NCI-H82 treated with DMSO at 0.1 percent for 48 hours (cell line): ENCODE data around the gene ABAT.
A peak's percentile ranks its signal among the peaks of the same experiment; 100 is the strongest.

Experiments used
- DNase-seq: peaks from one replicate; lab custom pipeline; 2025; ENCODE audit not compliant: unreplicated experiment; lab: John Stamatoyannopoulos, UW

Gene ABAT

GRCh38 chr16:8674413-8675022 lies at the start of gene ABAT:
TSS of gene ABAT (plus strand) at chr16:8674617. CDS start at chr16:8735740, 61,123 bp downstream.
- DNase-seq: peak; percentile 33

GRCh38 chr16:8625491-8626087 lies 48.8 kb upstream of the ABAT start:
- DNase-seq: no peak

DNA sequence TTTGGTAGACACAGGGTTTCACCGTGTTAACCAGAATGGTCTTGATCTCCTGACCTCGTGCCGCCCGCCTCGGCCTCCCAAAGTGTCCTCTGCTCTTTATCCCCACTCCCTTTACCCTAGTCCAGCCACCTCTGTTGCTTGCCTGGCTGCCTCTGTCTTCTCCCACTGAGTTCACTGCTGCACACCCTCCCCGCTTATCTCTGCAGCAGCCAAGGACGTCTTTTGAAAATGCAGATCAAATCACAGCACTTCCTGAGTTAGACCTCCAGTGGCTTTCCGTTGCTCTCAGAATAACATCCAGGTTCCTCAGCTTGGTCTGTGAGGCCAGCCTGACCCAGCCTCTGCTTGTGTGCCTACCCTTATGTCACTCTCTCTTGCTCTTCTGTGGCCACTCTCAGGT lies 47.5 kb upstream of the ABAT start:
- no peak for DNase-seq

DNA sequence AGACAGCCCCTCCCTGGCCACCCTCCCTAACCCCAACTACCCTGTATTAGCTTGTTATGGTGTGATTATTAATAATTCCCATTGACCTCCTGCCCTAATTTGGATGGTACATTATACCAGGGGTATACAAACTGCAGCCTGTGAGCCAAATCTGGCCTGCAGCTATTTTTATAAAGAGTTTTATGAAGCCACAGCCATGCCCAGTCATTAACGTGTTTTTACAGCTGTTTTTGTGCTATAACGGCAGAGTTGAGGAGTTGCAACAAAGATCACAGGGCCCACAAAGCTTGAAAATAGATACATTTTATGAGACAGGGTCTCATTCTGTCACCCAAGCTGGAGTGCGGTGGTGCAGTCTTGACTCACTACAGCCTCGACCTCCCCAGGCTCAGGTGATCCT lies 47.0 kb upstream of the ABAT start:
- no peak for DNase-seq

DNA sequence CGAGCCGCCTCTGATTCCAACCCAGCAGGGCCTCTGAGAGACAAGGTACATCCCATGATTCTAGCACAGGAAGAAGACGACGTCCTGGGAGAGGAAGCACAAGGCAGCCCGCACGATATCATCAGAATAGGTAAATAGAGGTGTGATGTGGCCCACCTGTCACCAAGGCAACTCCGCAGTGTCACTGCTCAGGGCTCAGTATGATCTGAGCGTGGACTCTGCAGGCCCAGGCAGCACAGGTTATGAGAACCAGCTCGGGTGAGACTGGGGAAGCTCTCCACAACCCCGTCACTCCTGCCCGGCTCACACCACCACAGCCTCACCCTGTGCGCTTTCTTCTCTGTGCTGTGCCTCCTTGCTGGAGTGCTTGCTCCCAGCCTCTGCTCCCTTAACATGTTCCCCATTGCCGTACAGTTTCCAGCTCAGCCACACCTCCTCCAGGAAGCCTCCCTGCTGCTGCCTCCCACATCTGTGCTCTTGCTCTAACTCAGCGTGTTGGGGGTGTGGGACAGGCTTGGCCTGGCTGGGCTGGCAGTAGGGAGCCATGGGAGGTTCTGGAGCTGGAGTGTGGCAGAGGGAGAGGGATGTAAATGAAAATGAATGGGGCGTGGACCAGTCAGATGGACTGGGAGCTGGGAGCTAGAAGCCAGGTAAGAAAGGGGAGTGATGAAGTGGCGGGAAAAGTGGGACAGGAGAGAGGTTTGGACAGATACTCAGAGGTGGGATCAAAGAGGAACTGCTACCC lies 45.3 kb upstream of the ABAT start:
- no peak for DNase-seq

- DNase-seq: no peak
Measured at GRCh38 chr16:8630255-8630953, 44.0 kb upstream of the ABAT start.

DNA sequence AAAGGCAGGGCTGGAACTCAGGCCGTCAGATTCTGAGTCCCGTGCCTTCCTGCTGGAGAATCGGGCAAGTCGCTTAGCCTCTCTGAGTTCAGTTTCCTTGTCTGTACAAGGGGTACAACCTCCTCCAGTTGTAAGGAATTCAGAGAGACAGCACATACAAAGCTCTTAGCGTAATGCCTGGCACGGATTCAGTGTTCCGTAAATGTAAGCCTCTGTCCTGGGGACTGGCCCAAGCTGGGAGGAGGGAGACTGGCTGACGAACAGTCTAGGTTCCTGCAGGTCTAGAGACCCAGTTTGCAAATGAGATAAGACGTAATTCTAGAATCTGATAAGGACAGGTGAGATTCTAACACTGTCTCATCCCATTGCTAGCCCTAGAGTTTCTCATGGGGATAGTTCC lies 43.0 kb upstream of the ABAT start:
- no peak for DNase-seq

DNA sequence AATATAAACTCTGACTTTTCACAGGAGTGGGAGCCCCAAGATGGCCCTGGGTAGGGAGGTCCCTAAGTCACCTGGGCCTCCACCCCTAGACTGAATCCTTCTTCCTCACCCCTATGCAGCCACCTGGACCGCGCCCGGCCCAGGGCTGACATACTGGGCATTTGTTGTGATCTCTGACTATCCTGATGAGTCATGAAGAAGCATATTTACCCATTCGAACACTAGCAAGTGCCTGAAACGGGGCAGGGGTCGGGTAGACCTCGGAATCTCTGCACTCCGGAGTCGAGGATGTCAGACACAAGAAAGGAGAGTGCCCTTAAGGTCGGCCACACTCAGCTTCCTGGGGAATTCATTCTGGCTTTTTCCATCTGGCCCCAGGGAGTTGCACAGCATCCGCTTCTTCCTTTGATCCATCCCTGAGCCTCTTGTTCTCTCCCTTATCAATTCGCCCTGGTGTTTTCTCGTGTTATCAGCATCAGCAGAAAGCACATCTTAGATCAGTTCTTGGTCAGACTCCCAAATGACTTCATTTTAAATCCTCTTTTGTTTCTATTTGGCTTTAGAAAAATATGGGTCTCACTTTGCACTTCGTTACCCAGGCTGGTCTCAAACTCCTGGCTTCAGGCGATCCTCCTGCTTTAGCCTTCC lies 42.5 kb upstream of the ABAT start:
- DNase-seq: no peak

GRCh38 chr16:8632675-8633182 lies 41.7 kb upstream of the ABAT start:
- no peak for DNase-seq

GRCh38 chr16:8634991-8635736 lies 39.3 kb upstream of the ABAT start:
- DNase-seq: no peak

DNA sequence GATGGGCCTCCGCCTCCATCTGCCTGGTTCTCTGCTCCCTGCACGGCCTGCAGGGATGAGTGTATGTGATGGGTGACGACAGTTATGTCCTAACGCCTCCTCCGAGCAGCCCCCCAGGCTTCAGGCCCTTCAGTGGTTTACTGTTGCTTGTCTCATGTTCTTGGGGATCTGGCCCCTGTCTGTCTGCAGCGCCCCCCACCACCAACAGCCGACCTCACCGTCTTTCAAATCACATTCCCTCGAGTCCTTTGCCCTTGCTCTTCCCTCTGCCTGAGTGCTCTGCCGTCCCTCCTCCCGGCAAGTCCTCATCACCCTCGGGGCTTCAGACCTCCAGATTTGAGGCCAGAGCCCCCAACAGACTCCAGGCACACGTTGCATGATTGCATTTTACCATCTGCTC lies 34.7 kb upstream of the ABAT start:
- DNase-seq: no peak

- DNase-seq: no peak
Measured at GRCh38 chr16:8641671-8642070, 32.7 kb upstream of the ABAT start.

DNA sequence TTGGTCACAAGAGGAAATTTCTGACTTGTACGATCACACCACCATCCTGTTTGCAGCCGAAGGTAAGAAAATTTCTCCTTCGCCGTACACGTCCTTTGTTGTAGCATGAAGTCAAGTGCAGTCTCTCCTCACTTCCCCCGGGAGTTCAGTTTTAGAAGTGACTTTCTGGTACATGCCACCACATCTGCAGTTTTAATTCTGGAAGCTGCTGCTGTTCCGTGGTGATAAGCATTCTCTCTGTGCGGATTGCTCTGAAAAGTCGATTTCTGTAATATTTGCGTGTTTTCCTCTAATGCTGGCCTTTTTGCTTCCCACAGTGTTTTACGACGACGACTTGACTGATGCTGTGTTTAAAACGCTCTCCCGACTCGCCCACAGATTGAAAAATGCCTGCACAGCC lies 32.3 kb upstream of the ABAT start:
- DNase-seq: no peak

GRCh38 chr16:8644211-8645140 lies 29.9 kb upstream of the ABAT start:
- no peak for DNase-seq

- no peak for DNase-seq
Measured at GRCh38 chr16:8645141-8645521, 29.3 kb upstream of the ABAT start.

GRCh38 chr16:8645831-8646230 lies 28.6 kb upstream of the ABAT start:
- DNase-seq: no peak

DNA sequence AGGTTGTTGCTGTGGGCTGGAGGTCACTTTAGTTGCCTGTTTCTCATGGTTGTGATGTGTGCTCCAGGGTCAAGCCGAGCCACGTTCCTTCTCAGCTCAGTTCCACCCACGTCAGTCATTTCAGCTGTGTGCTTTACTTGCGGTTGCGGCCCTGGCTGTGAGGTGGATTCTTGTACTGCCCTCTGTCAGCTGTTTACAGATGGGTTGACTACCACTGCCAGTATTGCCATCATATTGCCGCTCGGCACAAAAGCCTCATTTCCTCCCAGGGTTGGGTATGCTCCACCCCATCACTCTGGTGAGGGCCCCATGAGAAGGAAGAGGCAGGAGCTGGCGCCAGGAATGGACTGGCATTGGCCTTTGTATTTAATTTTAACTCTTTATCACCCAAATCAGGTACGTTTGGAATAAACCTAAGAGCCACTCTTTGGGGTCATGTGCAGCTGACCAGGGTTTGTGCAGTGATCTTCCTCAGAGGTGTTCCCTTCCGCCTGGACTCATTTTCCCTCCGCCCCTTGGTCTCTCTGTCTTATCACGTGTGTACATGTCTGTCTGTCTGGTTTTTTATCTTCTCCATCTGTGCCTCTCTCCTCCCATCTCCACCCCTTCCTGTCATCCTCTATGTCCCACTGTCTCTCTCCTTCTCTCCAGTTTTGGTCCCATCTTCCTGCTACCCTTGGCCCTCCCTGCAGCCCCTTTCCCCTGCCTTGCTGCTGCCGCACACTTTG lies 27.9 kb upstream of the ABAT start:
- DNase-seq: no peak

DNA sequence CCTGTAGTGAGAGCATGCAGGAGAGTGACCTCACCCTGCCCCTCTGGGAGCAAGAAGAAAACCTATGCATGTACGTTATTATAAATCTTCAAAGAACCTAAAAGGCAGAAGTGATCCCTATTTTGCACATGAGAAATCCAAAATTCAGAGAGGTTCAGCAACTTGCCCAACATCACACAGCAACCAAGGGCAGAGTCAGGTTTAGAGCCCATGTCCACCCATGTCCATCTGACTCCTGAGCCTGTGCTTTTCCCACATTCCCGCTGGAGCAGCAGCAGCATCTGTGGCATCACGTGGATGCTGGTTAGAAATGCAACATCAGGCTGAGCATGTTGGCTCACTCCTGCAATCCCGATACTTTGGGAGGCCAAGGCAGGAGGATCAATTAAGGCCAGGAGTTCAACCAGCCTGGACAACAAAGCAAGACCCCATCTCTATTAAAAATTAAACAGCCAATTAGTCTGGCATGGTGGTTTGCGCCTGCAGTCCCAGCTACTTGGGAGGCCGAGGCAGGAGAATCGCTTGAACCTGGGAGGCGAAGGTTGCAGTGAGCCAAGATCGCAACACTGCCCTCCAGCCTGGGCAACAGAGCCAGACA lies 26.6 kb upstream of the ABAT start:
- DNase-seq: no peak
